ENCODE results near the gene EMC6. TPM values are rescaled to one million over a fixed set of nuclear protein-coding genes. Genes with fewer than 3 reads are reported as not detected.

Gene EMC6
- total RNA-seq, 1 donor, result 13.8 TPM

- DNase-seq (ENCODE audit: insufficient read length, low spot score, missing footprints), result no peak
- Histone ChIP-seq H3K4me1 (ENCODE audit: insufficient read depth, low read length) (peaks cover 28% of the 10 kb centered on the region), H3K27me3 (ENCODE audit: insufficient read depth, low read length) (no peaks in the 10 kb centered on the region), H3K27ac (ENCODE audit: low read depth, low read length) (no peak overlapping the region), H3K9me3 (ENCODE audit: low read depth, low read length) (no peaks in the 10 kb centered on the region), H3K79me2 (ENCODE audit: insufficient read depth, low read length) (peaks cover 22% of the 10 kb centered on the region), H3K36me3 (ENCODE audit: insufficient read depth, low read length) (peaks cover 54% of the 10 kb centered on the region), H3K4me2 (ENCODE audit: insufficient read depth, low read length) (no peak overlapping the region), H2AFZ (ENCODE audit: low read length) (no peak overlapping the region), H3K4me3 (ENCODE audit: insufficient read depth, low read length) (no peak overlapping the region), H4K20me1 (ENCODE audit: insufficient read depth, low read length) (peaks cover 8% of the 10 kb centered on the region)
- TF ChIP-seq CTCF (IDR thresholded peaks at IDR 0.05; ENCODE audit: extremely low read depth, low read depth, low read length), result no peak
Observed at GRCh38 chr17:3718201-3718600, 49.6 kb downstream of the EMC6 start.

- TF ChIP-seq CTCF (IDR thresholded peaks at IDR 0.05; ENCODE audit: extremely low read depth, low read depth, low read length), result no peak
- Histone ChIP-seq H3K9me3 (ENCODE audit: low read depth, low read length) (no peaks in the 10 kb centered on the region), H3K4me2 (ENCODE audit: insufficient read depth, low read length) (peak overlapping the region; percentile 47), H2AFZ (ENCODE audit: low read length) (no peak overlapping the region), H3K79me2 (ENCODE audit: insufficient read depth, low read length) (peaks cover 30% of the 10 kb centered on the region), H4K20me1 (ENCODE audit: insufficient read depth, low read length) (peaks cover 8% of the 10 kb centered on the region), H3K4me1 (ENCODE audit: insufficient read depth, low read length) (peaks cover 29% of the 10 kb centered on the region), H3K4me3 (ENCODE audit: insufficient read depth, low read length) (no peak overlapping the region), H3K36me3 (ENCODE audit: insufficient read depth, low read length) (peaks cover 54% of the 10 kb centered on the region), H3K27me3 (ENCODE audit: insufficient read depth, low read length) (no peaks in the 10 kb centered on the region), H3K27ac (ENCODE audit: low read depth, low read length) (peak overlapping the region; percentile 42)
- no peak for DNase-seq (ENCODE audit: insufficient read length, low spot score, missing footprints)
Observed at GRCh38 chr17:3719265-3719664, 50.7 kb downstream of the EMC6 start.

Other genes starting within 250 kb of the EMC6 start
- gene OR1E2, start 235.0 kb upstream of the EMC6 start, total RNA-seq, result under 0.01 TPM in 1 of 2 replicates, not detected in the other
- gene SPATA22, start 197.0 kb upstream of the EMC6 start, total RNA-seq, result 0.29 and 2.2 TPM in 2 replicates
- gene ASPA, start 192.8 kb upstream of the EMC6 start, total RNA-seq, result 0.36 and 0.59 TPM in 2 replicates
- gene TRPV3, start 111.0 kb upstream of the EMC6 start, total RNA-seq, result 0.29 and 0.36 TPM in 2 replicates
- gene TRPV1, start 59.4 kb upstream of the EMC6 start, total RNA-seq, result 2.4 and 2.5 TPM in 2 replicates
- gene SHPK, start 32.6 kb upstream of the EMC6 start, total RNA-seq, result 8.3 and 13.8 TPM in 2 replicates
- gene CTNS, start 32.1 kb upstream of the EMC6 start, total RNA-seq, result 34.7 and 46.0 TPM in 2 replicates
- gene TAX1BP3, start 234 bp upstream of the EMC6 start, total RNA-seq, result 149 and 164 TPM in 2 replicates
- gene P2RX5, start 27.3 kb downstream of the EMC6 start, total RNA-seq, result 0.36 TPM in 1 of 2 replicates, not detected in the other
- gene HASPIN, start 55.1 kb downstream of the EMC6 start, total RNA-seq, result 1.4 and 1.5 TPM in 2 replicates
- gene ITGAE, start 132.4 kb downstream of the EMC6 start, total RNA-seq, result 10.5 and 12.4 TPM in 2 replicates
- gene NCBP3, start 177.4 kb downstream of the EMC6 start, total RNA-seq, result 21.4 and 24.2 TPM in 2 replicates
- 8.7 and 9.1 TPM in 2 replicates for gene CAMKK1, start 224.2 kb downstream of the EMC6 start, total RNA-seq
- gene P2RX1, start 247.7 kb downstream of the EMC6 start, total RNA-seq, result under 0.01 TPM in 1 of 2 replicates, not detected in the other